ENCODE data around the gene TMEM217.
"Not testable (repeated sequence)": the region's sequence is repeated elsewhere in the genome, so short reads cannot be mapped to it uniquely, and the experiment has no call there.

The TMEM217 gene

GRCh38 chr6:37257634-37258404, at the start of gene TMEM217, which contains the start of gene TBC1D22B:
Gene TMEM217 (minus strand): TSS chr6:37258144. CDS start chr6:37219030, 39,114 bp downstream.
Gene TBC1D22B (plus strand): TSS chr6:37257772. CDS start chr6:37257918, 146 bp downstream.
- FAIRE-seq (peak; percentile 98), DNase-seq (ENCODE audit: insufficient read length, low spot score) (peak; percentile 95)

GRCh38 chr6:37307484-37307883, 49.5 kb upstream of the TMEM217 start:
- FAIRE-seq; DNase-seq (ENCODE audit: insufficient read length, low spot score): not testable (repeated sequence)

GRCh38 chr6:37306624-37307222, 48.8 kb upstream of the TMEM217 start:
- DNase-seq (ENCODE audit: insufficient read length, low spot score) (no peak), FAIRE-seq (no peak)

- DNase-seq (ENCODE audit: insufficient read length, low spot score): no peak
- no peak for FAIRE-seq
Measured at GRCh38 chr6:37305841-37306425, 48.0 kb upstream of the TMEM217 start.

- DNase-seq (ENCODE audit: insufficient read length, low spot score) (no peak), FAIRE-seq (no peak)
Measured at GRCh38 chr6:37304766-37305165, 46.8 kb upstream of the TMEM217 start.

- peak; percentile 77 for FAIRE-seq
Measured at GRCh38 chr6:37303891-37304503, 46.1 kb upstream of the TMEM217 start.

GRCh38 chr6:37303091-37303660, 45.2 kb upstream of the TMEM217 start:
- DNase-seq (ENCODE audit: insufficient read length, low spot score): no peak
- FAIRE-seq: peak; percentile 28

More at GRCh38 chr6:37303891-37304503, 46.1 kb upstream of the TMEM217 start:
- peak; percentile 32 for DNase-seq (ENCODE audit: insufficient read length, low spot score)

- no peak for DNase-seq (ENCODE audit: insufficient read length, low spot score)
- no peak for FAIRE-seq
Measured at GRCh38 chr6:37302086-37302686, 44.2 kb upstream of the TMEM217 start.

GRCh38 chr6:37299990-37300389, 42.0 kb upstream of the TMEM217 start:
- no peak for FAIRE-seq
- no peak for DNase-seq (ENCODE audit: insufficient read length, low spot score)

GRCh38 chr6:37298958-37299357, 41.0 kb upstream of the TMEM217 start:
- no peak for DNase-seq (ENCODE audit: insufficient read length, low spot score)
- FAIRE-seq: peak; percentile 78

GRCh38 chr6:37297637-37298036, 39.7 kb upstream of the TMEM217 start:
- FAIRE-seq; DNase-seq (ENCODE audit: insufficient read length, low spot score): not testable (repeated sequence)

- FAIRE-seq (no peak), DNase-seq (ENCODE audit: insufficient read length, low spot score) (no peak)
Measured at GRCh38 chr6:37293426-37293825, 35.5 kb upstream of the TMEM217 start.

- DNase-seq (ENCODE audit: insufficient read length, low spot score) (no peak), FAIRE-seq (peak; percentile 84)
Measured at GRCh38 chr6:37289931-37290330, 32.0 kb upstream of the TMEM217 start.

GRCh38 chr6:37288247-37288646, 30.3 kb upstream of the TMEM217 start:
- FAIRE-seq: no peak

GRCh38 chr6:37287519-37288157, 29.7 kb upstream of the TMEM217 start:
- DNase-seq (ENCODE audit: insufficient read length, low spot score): no peak
- FAIRE-seq: peak; percentile 35

More at GRCh38 chr6:37288247-37288646, 30.3 kb upstream of the TMEM217 start:
- no peak for DNase-seq (ENCODE audit: insufficient read length, low spot score)

GRCh38 chr6:37285861-37286311, 27.9 kb upstream of the TMEM217 start:
- peak; percentile 54 for FAIRE-seq
- DNase-seq (ENCODE audit: insufficient read length, low spot score): no peak

GRCh38 chr6:37284781-37285180, 26.8 kb upstream of the TMEM217 start:
- peak; percentile 37 for FAIRE-seq
- DNase-seq (ENCODE audit: insufficient read length, low spot score): no peak

- DNase-seq (ENCODE audit: insufficient read length, low spot score): no peak
- no peak for FAIRE-seq
Measured at GRCh38 chr6:37283671-37284151, 25.8 kb upstream of the TMEM217 start.

GRCh38 chr6:37283268-37283667, 25.3 kb upstream of the TMEM217 start:
- DNase-seq (ENCODE audit: insufficient read length, low spot score) (no peak), FAIRE-seq (no peak)

GRCh38 chr6:37282371-37282770, 24.4 kb upstream of the TMEM217 start:
- no peak for DNase-seq (ENCODE audit: insufficient read length, low spot score)
- FAIRE-seq: no peak

All from GM19239 (cell line).